Pulmonary artery endothelial cell (primary cell): ENCODE measurements around the gene SRL. TPM values are rescaled to one million over a fixed set of nuclear protein-coding genes. Genes with fewer than 3 reads are reported as not detected.
"Not testable (repeated sequence)": the region's sequence is repeated elsewhere in the genome, so short reads cannot be mapped to it uniquely, and the experiment has no call there.

Experiments
- DNase-seq: peaks from one replicate; pipeline ENCODE4 v3.0.0-alpha.2; 2011; ENCODE audit warnings: low read depth, low spot score
- total RNA-seq: library from RNA; depleted of rRNA; stranded (reverse); fragments of >200 nt; gene quantifications from 2 replicates; pipeline ENCODE4 v1.2.3, GENCODE V29; 2014

The SRL gene
- total RNA-seq, 1 donor from 2014 or later, result 0.07 TPM

- DNase-seq, result no peak
Measured at GRCh38 chr16:4261557-4262172, 19.8 kb upstream of the SRL start.

GRCh38 chr16:4260360-4260759 is 18.5 kb upstream of the SRL start:
- no peak for DNase-seq

GRCh38 chr16:4257646-4258556 is 16.0 kb upstream of the SRL start:
- no peak for DNase-seq

- peak; percentile 97 for DNase-seq
Measured at GRCh38 chr16:4253394-4254150, 11.7 kb upstream of the SRL start.

GRCh38 chr16:4253012-4253393 is 11.1 kb upstream of the SRL start:
- not testable (repeated sequence) for DNase-seq

- no peak for DNase-seq
Measured at GRCh38 chr16:4249530-4250308, 7.8 kb upstream of the SRL start.

GRCh38 chr16:4247460-4247784 is 5.5 kb upstream of the SRL start:
- no peak for DNase-seq

GRCh38 chr16:4246777-4247459 is 5.0 kb upstream of the SRL start:
- DNase-seq, result no peak

GRCh38 chr16:4245077-4245791 is 3.4 kb upstream of the SRL start:
- DNase-seq, result no peak

GRCh38 chr16:4244254-4245076 is 2.6 kb upstream of the SRL start:
- DNase-seq, result no peak

GRCh38 chr16:4241258-4241927 is 487 bp downstream of the SRL start:
- DNase-seq, result no peak

GRCh38 chr16:4240624-4241023 is 1.3 kb downstream of the SRL start:
- DNase-seq, result no peak

- DNase-seq, result no peak
Measured at GRCh38 chr16:4239682-4240175, 2.2 kb downstream of the SRL start.

GRCh38 chr16:4239020-4239419 is 2.9 kb downstream of the SRL start:
- DNase-seq, result no peak

- no peak for DNase-seq
Measured at GRCh38 chr16:4233431-4233830, 8.4 kb downstream of the SRL start.

GRCh38 chr16:4232541-4233386 is 9.1 kb downstream of the SRL start:
- no peak for DNase-seq

- DNase-seq, result no peak
Measured at GRCh38 chr16:4231886-4232285, 10.0 kb downstream of the SRL start.

- no peak for DNase-seq
Measured at GRCh38 chr16:4231367-4231766, 10.5 kb downstream of the SRL start.
